ENCODE measurements around the gene RNF26. TPM values are rescaled to one million over a fixed set of nuclear protein-coding genes. Genes with fewer than 3 reads are reported as not detected.

RNF26 gene
- total RNA-seq, 1 experiment from 2014 or later = 19.2 TPM

DNA sequence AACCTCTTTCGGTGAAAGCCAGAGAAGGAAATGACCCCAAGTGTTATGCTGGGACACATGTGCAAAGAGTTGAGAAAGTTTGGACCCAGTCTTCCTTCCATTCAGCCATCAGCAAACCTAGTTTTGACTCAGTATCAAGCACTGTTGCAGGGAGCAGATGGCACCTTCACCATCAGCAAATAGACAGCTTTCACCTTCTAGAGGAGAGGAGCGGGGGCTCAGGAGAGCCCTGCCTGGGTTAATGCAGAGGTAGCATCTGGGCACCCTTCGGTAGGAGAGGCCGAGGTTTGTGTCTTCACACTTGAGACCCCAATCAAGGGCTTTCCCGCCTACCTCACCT is 28.4 kb downstream of the RNF26 start:
- CTCF ChIA-PET = interaction anchor here (0.6 to 9.2 kb wide), 4 partner anchors 13 to 1052 kb away, joined by 3 to 415 read pairs (median 6); partner anchors contain the start of gene USP2
- H3K4me3 Mint-ChIP-seq (ENCODE audit: unreplicated experiment) = no peak overlapping the region

DNA sequence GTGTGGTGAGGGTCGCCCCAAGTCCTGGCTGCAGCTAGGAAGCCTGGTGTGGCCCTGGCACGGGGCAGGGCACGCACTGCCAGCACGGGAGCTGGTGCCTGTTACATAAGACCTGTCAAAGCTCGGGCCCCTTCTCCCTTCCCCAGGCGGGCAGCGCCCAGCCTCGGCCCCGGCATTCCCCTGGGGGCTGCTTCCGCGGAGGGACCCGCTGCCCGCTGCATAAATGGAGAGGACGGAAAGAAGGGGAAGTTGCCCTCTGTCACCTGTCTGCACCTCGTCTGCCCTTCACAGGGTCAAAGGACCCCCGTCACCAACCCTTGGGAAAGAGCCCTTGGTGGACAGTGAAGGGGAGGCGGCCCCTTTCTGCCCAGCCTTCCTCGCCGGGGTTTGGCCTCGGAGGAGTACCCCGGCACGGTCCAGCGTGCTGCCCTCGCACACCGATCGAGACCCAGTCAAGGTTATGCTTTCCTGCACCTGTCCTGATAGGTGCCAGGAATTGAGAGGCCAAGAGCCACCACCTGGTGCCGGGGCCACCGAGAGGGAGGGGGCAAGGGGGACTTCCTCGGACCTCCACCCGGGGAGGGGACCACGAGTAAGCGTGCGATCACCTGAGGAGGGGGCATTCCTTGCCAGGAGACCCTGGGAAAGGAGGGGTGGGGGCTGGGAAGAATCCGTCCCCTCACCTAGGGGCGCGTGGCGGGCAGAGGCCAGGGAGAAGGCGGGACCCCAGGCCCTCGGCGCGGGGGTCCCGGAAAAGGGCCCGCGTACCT is 28.9 kb downstream of the RNF26 start:
- no peak for DNase-seq (ENCODE audit: unreplicated experiment)
- POLR2A ChIA-PET = interaction anchor here (1.0 to 3.0 kb wide), 4 partner anchors 7 to 157 kb away, joined by 3 to 39 read pairs (median 11); partner anchors contain the start of genes CBL and USP2
- H3K4me1 Mint-ChIP-seq (ENCODE audit: insufficient read depth, unreplicated experiment) = peaks cover 66% of the 10 kb centered on the region
- no peaks in the 10 kb centered on the region for H3K27me3 Mint-ChIP-seq (ENCODE audit: insufficient read depth, unreplicated experiment)
- CTCF ChIA-PET = interaction anchor here (0.6 to 9.2 kb wide), 4 partner anchors 13 to 1052 kb away, joined by 3 to 415 read pairs (median 6); partner anchors contain the start of gene USP2
- no peaks in the 10 kb centered on the region for H3K9me3 Mint-ChIP-seq (ENCODE audit: unreplicated experiment)
- TF ChIP-seq CTCF (IDR thresholded peaks at IDR 0.05; ENCODE audit: unreplicated experiment) = no peak
- H3K4me3 Mint-ChIP-seq (ENCODE audit: unreplicated experiment) = no peak overlapping the region
- intact Hi-C loops (cut with micrococcal nuclease) = no loop called here
- H3K27ac Mint-ChIP-seq (ENCODE audit: low read depth, unreplicated experiment) = no peak overlapping the region
- peaks cover 6% of the 10 kb centered on the region for H3K36me3 Mint-ChIP-seq (ENCODE audit: insufficient read depth, unreplicated experiment)
- BruUV-seq (replicated peaks) = no TSS peak

More for the DNA sequence above, 28.4 kb downstream of the RNF26 start:
- peaks cover 8% of the 10 kb centered on the region for H3K36me3 Mint-ChIP-seq (ENCODE audit: insufficient read depth, unreplicated experiment)
- H3K27ac Mint-ChIP-seq (ENCODE audit: low read depth, unreplicated experiment) = no peak overlapping the region
- no peak for TF ChIP-seq CTCF (IDR thresholded peaks at IDR 0.05; ENCODE audit: unreplicated experiment)
- POLR2A ChIA-PET = interaction anchor here (0.6 to 3.0 kb wide), 6 partner anchors 8 to 570 kb away, joined by 3 to 39 read pairs (median 10); partner anchors contain the start of genes CBL and USP2
- H3K9me3 Mint-ChIP-seq (ENCODE audit: unreplicated experiment) = no peaks in the 10 kb centered on the region
- no peaks in the 10 kb centered on the region for H3K27me3 Mint-ChIP-seq (ENCODE audit: insufficient read depth, unreplicated experiment)
- DNase-seq (ENCODE audit: unreplicated experiment) = no peak
- no TSS peak for BruUV-seq (replicated peaks)
- intact Hi-C loops (cut with micrococcal nuclease) = no loop called here
- peaks cover 61% of the 10 kb centered on the region for H3K4me1 Mint-ChIP-seq (ENCODE audit: insufficient read depth, unreplicated experiment)

- Mint-ChIP-seq H3K27ac (ENCODE audit: low read depth, unreplicated experiment) (no peak overlapping the region), H3K36me3 (ENCODE audit: insufficient read depth, unreplicated experiment) (peaks cover 6% of the 10 kb centered on the region), H3K4me3 (ENCODE audit: unreplicated experiment) (no peak overlapping the region), H3K9me3 (ENCODE audit: unreplicated experiment) (no peaks in the 10 kb centered on the region), H3K27me3 (ENCODE audit: insufficient read depth, unreplicated experiment) (no peaks in the 10 kb centered on the region), H3K4me1 (ENCODE audit: insufficient read depth, unreplicated experiment) (peaks cover 73% of the 10 kb centered on the region)
- ChIA-PET POLR2A (interaction anchor here (0.6 kb wide), 1 partner anchor 46 kb away, joined by 3 read pairs; no protein-coding TSS in a partner anchor), CTCF (interaction anchor here (0.6 to 9.2 kb wide), 5 partner anchors 8 to 160 kb away, joined by 3 to 415 read pairs (median 12); partner anchors contain the start of gene USP2)
- no peak for TF ChIP-seq CTCF (IDR thresholded peaks at IDR 0.05; ENCODE audit: unreplicated experiment)
- intact Hi-C loops (cut with micrococcal nuclease) = no loop called here
- no TSS peak for BruUV-seq (replicated peaks)
- DNase-seq (ENCODE audit: unreplicated experiment) = no peak
Measured at GRCh38 chr11:119363851-119364590, 29.7 kb downstream of the RNF26 start.

DNA sequence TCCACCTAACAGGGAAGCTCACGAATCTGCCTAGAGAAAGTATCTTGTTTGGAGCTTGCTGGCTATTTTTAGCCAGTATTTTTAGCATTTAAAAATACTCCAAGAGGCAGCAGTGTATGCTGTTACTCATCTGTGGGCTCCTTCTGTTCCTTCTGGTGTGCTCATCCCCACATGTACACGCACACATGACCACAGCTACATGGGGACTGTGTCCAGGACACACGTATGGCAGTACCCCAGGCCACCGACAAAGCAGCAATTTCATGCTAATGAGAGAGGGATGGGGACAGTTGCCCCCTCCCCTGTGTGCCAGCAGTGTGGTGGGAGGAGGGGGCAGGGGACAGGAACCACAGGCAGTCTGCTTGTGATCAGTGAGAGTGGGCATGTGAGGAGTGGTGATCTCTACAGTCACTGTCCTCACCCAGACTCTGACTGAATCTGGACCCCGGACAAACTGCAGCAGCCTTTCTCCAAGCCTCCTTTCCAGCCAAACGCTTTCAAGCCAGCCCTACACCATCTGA is 30.8 kb downstream of the RNF26 start:
- CTCF ChIA-PET = interaction anchor here (0.6 to 2.1 kb wide), 5 partner anchors 8 to 161 kb away, joined by 3 to 16 read pairs (median 6); no protein-coding TSS in a partner anchor
- BruUV-seq (replicated peaks) = no TSS peak
- no peaks in the 10 kb centered on the region for H3K9me3 Mint-ChIP-seq (ENCODE audit: unreplicated experiment)
- peaks cover 71% of the 10 kb centered on the region for H3K4me1 Mint-ChIP-seq (ENCODE audit: insufficient read depth, unreplicated experiment)
- H3K4me3 Mint-ChIP-seq (ENCODE audit: unreplicated experiment) = no peak overlapping the region
- no peak for TF ChIP-seq CTCF (IDR thresholded peaks at IDR 0.05; ENCODE audit: unreplicated experiment)
- intact Hi-C loops (cut with micrococcal nuclease) = no loop called here
- no peak for DNase-seq (ENCODE audit: unreplicated experiment)
- POLR2A ChIA-PET = interaction anchor here (0.6 kb wide), 2 partner anchors 13 to 745 kb away, joined by 3 to 4 read pairs; no protein-coding TSS in a partner anchor
- peaks cover 6% of the 10 kb centered on the region for H3K36me3 Mint-ChIP-seq (ENCODE audit: insufficient read depth, unreplicated experiment)
- no peak overlapping the region for H3K27ac Mint-ChIP-seq (ENCODE audit: low read depth, unreplicated experiment)
- H3K27me3 Mint-ChIP-seq (ENCODE audit: insufficient read depth, unreplicated experiment) = no peaks in the 10 kb centered on the region

Measured in MCF 10A (cell line).